DND-41 (cell line): ENCODE results near the gene SELP.

Experiments
- CTCF ChIP-seq: IDR thresholded peaks from 2 replicates; pipeline ENCODE4 v1.5.1; 2012; ENCODE audit warnings: borderline replicate concordance, low read length, moderate library complexity, mild to moderate bottlenecking; ENCODE audit not compliant: poor library complexity, severe bottlenecking; ENCODE audit errors: extremely low read depth
- EZH2 ChIP-seq: IDR thresholded peaks from 3 replicates; pipeline ENCODE4 v1.6.1; 2012; ENCODE audit warnings: borderline replicate concordance, low read depth, mild to moderate bottlenecking, moderate library complexity, low read length, inconsistent platforms; ENCODE audit not compliant: severe bottlenecking

- TF ChIP-seq CTCF (no peak), EZH2 (no peak)
Observed at GRCh38 chr1:169568497-169568896, 61.4 kb downstream of the SELP start.
